RWPE2 (cell line): ENCODE measurements around the gene MAP2K6.

Source experiments
- ATAC-seq: fragments of 200-7000 bp; cut with Tn5 transposase; 3 replicates; pipeline ENCODE4 v1.9.1; 2021; ENCODE audit warnings: low read depth
- DNase-seq: peaks from one replicate; pipeline ENCODE4 v3.0.0-alpha.2; 2020; ENCODE audit warnings: low spot score
- H3K27ac ChIP-seq: fragments of 450-650 bp; 2 replicates; pipeline ENCODE4 v1.5.1; 2017; ENCODE audit warnings: mild to moderate bottlenecking; ENCODE audit not compliant: poor library complexity, severe bottlenecking
- H3K27me3 ChIP-seq: fragments of 250-450 bp; sonication (Bioruptor Pico); 2 replicates; pipeline ENCODE4 v1.5.1; 2021; ENCODE audit warnings: mild to moderate bottlenecking, moderate library complexity; ENCODE audit not compliant: insufficient read depth, poor library complexity, severe bottlenecking
- H3K36me3 ChIP-seq: fragments of 250-450 bp; sonication (Bioruptor Pico); 2 replicates; pipeline ENCODE4 v1.5.1; 2020; ENCODE audit warnings: low read depth, mild to moderate bottlenecking, moderate library complexity
- H3K4me1 ChIP-seq: fragments of 250-450 bp; sonication (Bioruptor Pico); 2 replicates; pipeline ENCODE4 v1.5.1; 2021; ENCODE audit warnings: mild to moderate bottlenecking, moderate library complexity; ENCODE audit not compliant: insufficient read depth, poor library complexity, severe bottlenecking
- H3K4me3 ChIP-seq: fragments of 250-450 bp; sonication (Bioruptor Pico); 2 replicates; pipeline ENCODE4 v1.5.1; 2021; ENCODE audit warnings: mild to moderate bottlenecking, moderate library complexity; ENCODE audit not compliant: severe bottlenecking
- H3K9me3 ChIP-seq: fragments of 250-450 bp; sonication (Bioruptor Pico); 2 replicates; pipeline ENCODE4 v1.5.1; 2021; ENCODE audit warnings: mild to moderate bottlenecking, moderate library complexity; ENCODE audit not compliant: severe bottlenecking
- CTCF ChIP-seq: fragments of 450-650 bp; IDR thresholded peaks from one replicate; pipeline ENCODE4 v1.5.1; 2017; ENCODE audit warnings: mild to moderate bottlenecking, moderate library complexity; ENCODE audit not compliant: poor library complexity, severe bottlenecking

MAP2K6 gene

DNA sequence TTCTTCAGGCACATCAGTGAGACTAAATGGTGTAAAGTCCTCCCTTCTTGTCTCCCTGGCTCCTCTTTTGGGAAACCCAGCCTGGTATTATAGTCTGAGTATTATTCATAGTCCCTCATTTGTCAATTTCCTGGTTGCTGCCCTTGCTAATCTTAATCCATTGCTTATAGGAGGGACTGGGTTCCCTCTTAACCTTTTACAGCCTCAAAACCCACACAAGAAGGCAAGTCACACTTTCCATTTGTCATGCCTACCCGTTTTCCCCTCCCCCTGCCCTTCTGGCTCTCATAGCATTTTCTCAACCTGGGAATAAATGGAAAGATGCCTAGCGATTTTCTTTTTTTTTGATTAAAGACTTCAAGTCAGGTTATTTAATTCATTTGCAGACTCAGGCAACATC lies 124.8 kb downstream of the MAP2K6 start:
- no peaks in the 10 kb centered on the region for H3K9me3 ChIP-seq
- no peak overlapping the region for H3K4me3 ChIP-seq
- peaks cover 15% of the 10 kb centered on the region for H3K4me1 ChIP-seq
- H3K27ac ChIP-seq, result peak overlapping the region; percentile 77
- no peak for TF ChIP-seq CTCF
- no peaks in the 10 kb centered on the region for H3K27me3 ChIP-seq
- H3K36me3 ChIP-seq, result no peaks in the 10 kb centered on the region
- ATAC-seq (no peak), DNase-seq (no peak)

GRCh38 chr17:69539781-69540319 lies 125.4 kb downstream of the MAP2K6 start:
- Histone ChIP-seq H3K36me3 (no peaks in the 10 kb centered on the region), H3K4me3 (no peak overlapping the region), H3K9me3 (no peaks in the 10 kb centered on the region), H3K27me3 (no peaks in the 10 kb centered on the region), H3K27ac (peak overlapping the region; percentile 77), H3K4me1 (peaks cover 15% of the 10 kb centered on the region)
- no peak for TF ChIP-seq CTCF
- ATAC-seq (peak; percentile 92), DNase-seq (no peak)

DNA sequence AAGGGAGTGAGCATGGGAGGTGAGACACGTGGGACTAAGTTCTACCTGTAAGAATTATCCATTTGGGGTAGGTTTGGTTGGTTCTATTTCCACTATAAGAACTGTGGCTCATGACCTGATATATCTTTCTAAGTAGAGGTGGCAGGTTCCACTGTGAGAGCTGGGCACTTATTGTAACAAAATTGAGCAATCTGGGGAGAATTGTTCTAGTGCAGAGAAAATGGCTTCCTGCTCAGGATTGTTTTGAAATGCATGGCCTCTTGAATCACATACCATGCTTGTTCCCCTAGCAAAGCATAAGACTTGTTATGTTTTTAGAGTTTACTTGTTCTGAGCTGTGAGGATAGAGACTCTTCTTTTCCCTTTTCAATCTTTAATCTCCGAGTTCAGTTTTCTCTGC lies 125.9 kb downstream of the MAP2K6 start:
- peaks cover 15% of the 10 kb centered on the region for H3K4me1 ChIP-seq
- no peak for TF ChIP-seq CTCF
- peak overlapping the region; percentile 77 for H3K27ac ChIP-seq
- no peaks in the 10 kb centered on the region for H3K36me3 ChIP-seq
- DNase-seq, result no peak
- H3K9me3 ChIP-seq, result no peaks in the 10 kb centered on the region
- H3K4me3 ChIP-seq, result no peak overlapping the region
- no peak for ATAC-seq
- no peaks in the 10 kb centered on the region for H3K27me3 ChIP-seq

- no peak overlapping the region for H3K27ac ChIP-seq
- H3K4me1 ChIP-seq, result peaks cover 11% of the 10 kb centered on the region
- ATAC-seq (no peak), DNase-seq (no peak)
- no peaks in the 10 kb centered on the region for H3K36me3 ChIP-seq
- H3K27me3 ChIP-seq, result no peaks in the 10 kb centered on the region
- TF ChIP-seq CTCF, result no peak
- H3K4me3 ChIP-seq, result no peak overlapping the region
- no peaks in the 10 kb centered on the region for H3K9me3 ChIP-seq
Observed at GRCh38 chr17:69547230-69547629, 132.7 kb downstream of the MAP2K6 start.

DNA sequence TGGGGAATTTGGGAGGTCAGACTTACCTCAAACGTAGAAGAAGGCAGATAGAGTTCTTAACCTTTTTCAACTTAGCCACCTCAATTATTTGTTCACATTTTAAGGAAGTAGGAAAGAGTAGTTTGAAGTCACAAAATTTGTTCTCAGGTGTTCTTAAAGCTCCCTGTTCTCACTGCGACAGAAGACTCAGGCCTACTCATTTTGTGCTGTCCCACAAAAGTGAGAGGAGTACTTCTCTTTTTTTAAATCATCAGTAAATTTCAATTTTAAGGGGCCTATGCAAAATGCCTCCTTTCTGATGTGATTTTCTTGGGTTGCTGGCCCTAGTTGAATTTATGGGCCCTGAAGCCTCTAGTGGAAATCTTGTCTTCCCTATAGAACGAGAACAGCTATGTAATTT lies 133.4 kb downstream of the MAP2K6 start:
- Histone ChIP-seq H3K9me3 (no peaks in the 10 kb centered on the region), H3K36me3 (no peaks in the 10 kb centered on the region), H3K27me3 (no peaks in the 10 kb centered on the region), H3K4me1 (peaks cover 11% of the 10 kb centered on the region), H3K4me3 (no peak overlapping the region), H3K27ac (no peak overlapping the region)
- TF ChIP-seq CTCF, result no peak
- ATAC-seq, result no peak
- DNase-seq, result no peak
